GM23338 (cell line): Measurements from ENCODE around the gene CANT1. TPM values are rescaled to one million over a fixed set of nuclear protein-coding genes. Genes with fewer than 3 reads are reported as not detected.

Experiments used
- ATAC-seq: fragments of 200-7000 bp; cut with Tn5 transposase; 3 replicates; pipeline ENCODE4 v1.9.1; 2020
- DNase-seq: peaks from one replicate; pipeline ENCODE4 v3.0.0-alpha.2; 2015; ENCODE audit warnings: low spot score
- H2AFZ ChIP-seq: fragments of 200-600 bp; sonication (generic); 2 replicates; pipeline ENCODE4 v1.8.0; 2016; ENCODE audit warnings: antibody characterized with exemption, mild to moderate bottlenecking, moderate library complexity
- H3F3A ChIP-seq: fragments of 200-600 bp; sonication (generic); replicated peaks from 2 replicates; pipeline ENCODE4 v1.8.0; 2017; ENCODE audit warnings: antibody characterized with exemption, mixed run types, low read depth
- H3K27ac ChIP-seq: fragments of 200-600 bp; sonication (generic); 2 replicates; pipeline ENCODE4 v1.6.1; 2016; ENCODE audit warnings: low read depth
- H3K27me3 ChIP-seq: fragments of 200-600 bp; sonication (generic); 2 replicates; pipeline ENCODE4 v1.8.0; 2016; ENCODE audit warnings: mild to moderate bottlenecking, mixed run types, moderate library complexity; ENCODE audit not compliant: insufficient read depth
- H3K36me3 ChIP-seq: fragments of 200-600 bp; sonication (generic); 2 replicates; pipeline ENCODE4 v1.8.0; 2016; ENCODE audit warnings: mild to moderate bottlenecking; ENCODE audit not compliant: insufficient read depth
- H3K4me1 ChIP-seq: fragments of 200-600 bp; sonication (generic); 2 replicates; pipeline ENCODE4 v1.8.0; 2016; ENCODE audit warnings: mild to moderate bottlenecking, moderate library complexity; ENCODE audit not compliant: insufficient read depth
- H3K4me2 ChIP-seq: fragments of 200-600 bp; sonication (generic); 2 replicates; pipeline ENCODE4 v1.7.1; 2017; ENCODE audit warnings: mixed run types
- H3K4me3 ChIP-seq: fragments of 200-600 bp; sonication (generic); 2 replicates; pipeline ENCODE4 v1.6.1; 2016; ENCODE audit warnings: mixed run types
- H3K79me2 ChIP-seq: fragments of 200-600 bp; sonication (generic); replicated peaks from 2 replicates; pipeline ENCODE4 v1.8.0; 2017; ENCODE audit warnings: mild to moderate bottlenecking; ENCODE audit not compliant: insufficient read depth
- H3K9me2 ChIP-seq: fragments of 200-600 bp; sonication (generic); 2 replicates; pipeline ENCODE4 v1.8.0; 2017; ENCODE audit not compliant: insufficient read depth
- H4K20me1 ChIP-seq: fragments of 200-600 bp; sonication (generic); replicated peaks from 2 replicates; pipeline ENCODE4 v1.8.0; 2017; ENCODE audit warnings: mild to moderate bottlenecking; ENCODE audit not compliant: insufficient read depth
- H3K27ac Mint-ChIP-seq: 2 replicates; pipeline ENCODE4 v1.8.0; 2020; ENCODE audit warnings: inconsistent platforms, mild to moderate bottlenecking, moderate library complexity, mixed read lengths
- H3K27me3 Mint-ChIP-seq: 3 replicates; pipeline ENCODE4 v1.8.0; 2022; ENCODE audit warnings: low read depth, mild to moderate bottlenecking, moderate library complexity, mixed read lengths, inconsistent platforms; ENCODE audit not compliant: insufficient read depth, poor library complexity
- H3K36me3 Mint-ChIP-seq: 3 replicates; pipeline ENCODE4 v1.8.0; 2021; ENCODE audit warnings: low read depth, mild to moderate bottlenecking, inconsistent platforms, moderate library complexity, mixed read lengths
- H3K4me1 Mint-ChIP-seq: 3 replicates; pipeline ENCODE4 v1.8.0; 2020; ENCODE audit warnings: mild to moderate bottlenecking, inconsistent platforms, mixed read lengths
- H3K4me3 Mint-ChIP-seq: 3 replicates; pipeline ENCODE4 v1.8.0; 2021; ENCODE audit warnings: moderate library complexity, mild to moderate bottlenecking, inconsistent platforms, mixed read lengths
- H3K9me3 Mint-ChIP-seq: 3 replicates; pipeline ENCODE4 v1.8.0; 2020; ENCODE audit warnings: moderate library complexity, mild to moderate bottlenecking, inconsistent platforms, mixed read lengths
- NANOG ChIP-seq: IDR thresholded peaks from 2 replicates; pipeline ENCODE4 v1.6.1; 2016; ENCODE audit warnings: antibody characterized with exemption, borderline replicate concordance
- POLR2AphosphoS5 ChIP-seq: IDR thresholded peaks from 2 replicates; pipeline ENCODE4 v1.6.1; 2016; ENCODE audit warnings: antibody characterized with exemption, low read depth
- polyA plus RNA-seq: library from polyadenylated mRNA; unstranded; fragments of >200 nt; fragmentation: Nextera tagmentation; extraction: Ambion mirVana; gene quantifications from 2 replicates; pipeline ENCODE4 v1.2.1, GENCODE V29; 2016
- total RNA-seq: library from RNA; depleted of rRNA; stranded (reverse); fragments of >200 nt; shearing (Covaris generic); gene quantifications from 2 replicates; pipeline ENCODE4 v1.2.3, GENCODE V29; 2014; rRNA removed

CANT1 gene
- total and polyA plus RNA-seq, 2 experiments from 2014 or later = 5.9 to 38.8 TPM

DNA sequence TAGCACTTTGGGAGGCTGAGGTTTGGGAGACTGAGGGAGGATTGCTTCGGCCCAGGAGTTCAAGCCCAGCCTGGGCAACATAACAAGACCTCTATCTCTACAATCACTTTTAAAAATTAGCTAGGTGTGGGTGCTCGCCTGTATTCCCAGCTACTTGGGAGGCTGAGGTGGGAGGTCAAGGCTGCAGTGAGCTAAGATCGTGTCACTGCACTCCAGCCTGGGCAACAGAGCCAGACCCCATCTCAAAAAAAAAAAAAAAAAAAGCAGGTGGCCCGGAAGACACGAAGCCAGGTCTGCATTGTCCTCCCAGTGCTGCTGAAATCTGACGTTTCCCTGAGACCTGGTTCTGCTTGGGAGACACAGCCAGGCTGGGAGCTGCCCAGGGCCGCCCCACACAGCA is 65.5 kb downstream of the CANT1 start:
- Mint-ChIP-seq H3K27ac (no peak overlapping the region), H3K4me3 (no peak overlapping the region), H3K9me3 (no peaks in the 10 kb centered on the region; the same call in 2 of the 3 replicates), H3K36me3 (no peaks in the 10 kb centered on the region), H3K27me3 (peaks cover 12% of the 10 kb centered on the region), H3K4me1 (no peaks in the 10 kb centered on the region; the same call in 2 of the 3 replicates)
- H2AFZ ChIP-seq = no peak overlapping the region
- H3K27ac ChIP-seq = no peak overlapping the region
- no peaks in the 10 kb centered on the region for H3K27me3 ChIP-seq
- no peak for DNase-seq
- H3F3A ChIP-seq = no peaks in the 10 kb centered on the region
- H3K79me2 ChIP-seq = no peaks in the 10 kb centered on the region
- no peaks in the 10 kb centered on the region for H3K9me2 ChIP-seq
- ATAC-seq = no peak
- no peaks in the 10 kb centered on the region for H3K4me1 ChIP-seq
- TF ChIP-seq POLR2AphosphoS5 (no peak), NANOG (no peak)
- H3K36me3 ChIP-seq = no peaks in the 10 kb centered on the region
- H3K4me2 ChIP-seq = no peak overlapping the region
- H3K4me3 ChIP-seq = no peak overlapping the region
- no peaks in the 10 kb centered on the region for H4K20me1 ChIP-seq

Other genes with a start within 250 kb of the CANT1 start
- gene CYTH1, start 227.5 kb downstream of the CANT1 start, total RNA-seq = 14.5 and 21.2 TPM in 2 replicates
- 12.2 and 13.8 TPM in 2 replicates for gene CYTH1, start 227.5 kb downstream of the CANT1 start, polyA plus RNA-seq
- gene USP36, start 168.9 kb downstream of the CANT1 start, total RNA-seq = 55.5 and 58.7 TPM in 2 replicates
- 36.2 and 38.1 TPM in 2 replicates for gene USP36, start 168.9 kb downstream of the CANT1 start, polyA plus RNA-seq
- gene CEP295NL, start 106.6 kb downstream of the CANT1 start, total RNA-seq = 0.62 and 0.69 TPM in 2 replicates
- gene CEP295NL, start 106.6 kb downstream of the CANT1 start, polyA plus RNA-seq = 0.31 TPM in 1 of 2 replicates, not detected in the other
- 22.5 and 24.4 TPM in 2 replicates for gene TIMP2, start 84.4 kb downstream of the CANT1 start, total RNA-seq
- gene TIMP2, start 84.4 kb downstream of the CANT1 start, polyA plus RNA-seq = 10.6 and 12.5 TPM in 2 replicates
- 36.5 and 45.7 TPM in 2 replicates for gene LGALS3BP, start 29.8 kb downstream of the CANT1 start, total RNA-seq
- 15.1 and 15.5 TPM in 2 replicates for gene LGALS3BP, start 29.8 kb downstream of the CANT1 start, polyA plus RNA-seq
- gene C1QTNF1, start 14.4 kb upstream of the CANT1 start, total RNA-seq = 1.9 and 5.2 TPM in 2 replicates
- gene C1QTNF1, start 14.4 kb upstream of the CANT1 start, polyA plus RNA-seq = 1.1 and 1.5 TPM in 2 replicates
- 23.9 and 27.1 TPM in 2 replicates for gene ENGASE, start 65.1 kb upstream of the CANT1 start, total RNA-seq
- 8.8 and 9.0 TPM in 2 replicates for gene ENGASE, start 65.1 kb upstream of the CANT1 start, polyA plus RNA-seq